ENCODE measurements around the gene TTLL8.

GRCh38 chr22:50084080-50084477 lies 26.0 kb upstream of the TTLL8 start:
- no peak for TF ChIP-seq CTCF (IDR thresholded peaks at IDR 0.05)
- TF ChIP-seq POLR2AphosphoS5 (IDR thresholded peaks at IDR 0.05), result no peak
